HFF-Myc (cell line): ENCODE measurements around the gene ALK.

ENCODE experiments used
- DNase-seq: peaks from one replicate; pipeline ENCODE4 v3.0.0-alpha.2; 2011; ENCODE audit warnings: low read depth; ENCODE audit errors: extremely low read depth
- H3K4me3 ChIP-seq: replicated peaks from 2 replicates; pipeline ENCODE4 v1.5.1; 2011; ENCODE audit warnings: low read depth, mild to moderate bottlenecking, control low read depth, low read length
- CTCF ChIP-seq: IDR thresholded peaks from 2 replicates; pipeline ENCODE4 v1.5.1; 2012; ENCODE audit warnings: mild to moderate bottlenecking, low read depth, low read length, control low read depth; ENCODE audit errors: missing control alignments

Gene ALK

DNA sequence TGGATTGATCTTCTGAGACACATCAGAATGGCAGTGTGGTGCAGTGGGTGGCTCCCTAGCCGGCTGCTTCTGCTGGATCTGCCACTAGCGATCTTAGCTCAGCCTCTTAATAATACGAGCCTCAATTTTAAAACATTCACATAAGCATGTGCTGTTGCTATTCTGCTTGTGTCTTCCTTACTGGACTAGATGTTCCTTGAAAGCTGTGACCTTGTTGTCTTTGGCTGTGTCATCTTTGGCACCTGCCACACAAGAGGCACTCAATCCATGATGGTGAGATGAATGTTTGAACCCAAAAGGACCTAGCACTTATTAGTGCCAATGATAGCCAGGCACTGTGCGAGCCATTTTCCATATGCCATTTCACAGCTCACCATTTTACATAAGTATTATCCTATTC is 393.0 kb downstream of the ALK start:
- no peak overlapping the region for H3K4me3 ChIP-seq
- no peak for TF ChIP-seq CTCF
- no peak for DNase-seq

DNA sequence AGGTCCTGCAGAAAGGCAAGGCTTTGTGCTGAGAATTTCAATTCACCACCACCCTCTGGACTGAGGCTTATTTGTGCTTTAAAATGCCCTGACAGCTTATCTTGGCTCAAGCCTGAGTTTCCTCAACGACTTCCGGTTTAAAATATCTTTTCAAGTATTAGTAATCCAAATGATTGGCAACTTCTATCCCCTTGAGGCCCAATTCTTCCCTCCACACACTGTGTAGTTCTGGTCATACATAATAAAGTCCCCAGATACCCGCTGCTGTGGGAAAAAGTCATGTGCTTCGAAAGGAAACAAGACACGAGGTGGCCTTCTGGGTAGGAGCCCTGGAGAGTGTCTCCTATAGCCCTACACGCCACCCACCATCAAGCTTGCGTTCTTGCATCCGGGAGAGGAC is 393.4 kb downstream of the ALK start:
- no peak overlapping the region for H3K4me3 ChIP-seq
- no peak for TF ChIP-seq CTCF
- DNase-seq, result no peak

GRCh38 chr2:29526587-29527586 is 394.5 kb downstream of the ALK start:
- DNase-seq, result no peak
- TF ChIP-seq CTCF, result no peak

DNA sequence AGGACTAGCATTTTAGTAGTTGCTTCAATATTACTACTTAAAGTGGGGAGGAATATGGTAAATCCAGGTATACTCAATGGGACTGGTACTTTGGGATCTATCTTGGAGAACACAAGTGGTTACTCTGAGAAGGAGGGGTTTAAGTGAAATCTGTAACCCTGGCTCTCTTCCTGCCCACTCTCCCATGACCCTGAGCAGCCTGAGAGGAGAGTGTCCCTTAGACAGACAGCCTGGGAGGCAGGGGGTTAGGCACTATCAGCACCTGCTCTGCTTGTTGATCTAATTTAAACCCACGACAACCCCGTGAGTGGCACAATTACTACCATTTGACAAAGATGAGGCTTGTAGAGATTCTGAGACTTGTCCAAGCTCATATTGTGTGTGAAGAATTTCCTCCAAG is 395.5 kb downstream of the ALK start:
- DNase-seq, result no peak
- no peak for TF ChIP-seq CTCF

More at GRCh38 chr2:29526587-29527586, 394.5 kb downstream of the ALK start:
- no peak overlapping the region for H3K4me3 ChIP-seq

GRCh38 chr2:29524652-29525051 is 396.7 kb downstream of the ALK start:
- DNase-seq, result no peak
- H3K4me3 ChIP-seq, result no peak overlapping the region

More for the DNA sequence above, 395.5 kb downstream of the ALK start:
- no peak overlapping the region for H3K4me3 ChIP-seq

GRCh38 chr2:29522951-29523669 is 398.3 kb downstream of the ALK start:
- DNase-seq, result no peak
- no peak for TF ChIP-seq CTCF

More at GRCh38 chr2:29524652-29525051, 396.7 kb downstream of the ALK start:
- no peak for TF ChIP-seq CTCF

More at GRCh38 chr2:29522951-29523669, 398.3 kb downstream of the ALK start:
- H3K4me3 ChIP-seq, result no peak overlapping the region
